Measurements from ENCODE around the gene CCDC9B.

Gene CCDC9B

GRCh38 chr15:40365016-40365415 is 24.3 kb upstream of the CCDC9B start:
- no peak for DNase-seq

- no peak for DNase-seq
These were observed 23.5 kb upstream of the CCDC9B start for GRCh38 chr15:40364251-40364650.

GRCh38 chr15:40363611-40364010 is 22.9 kb upstream of the CCDC9B start:
- DNase-seq, result no peak

- no peak for DNase-seq
These were observed 20.9 kb upstream of the CCDC9B start for GRCh38 chr15:40361640-40362039.

GRCh38 chr15:40360015-40360414 is 19.3 kb upstream of the CCDC9B start:
- DNase-seq, result no peak

GRCh38 chr15:40358471-40359353 is 18.0 kb upstream of the CCDC9B start:
- no peak for DNase-seq

- peak; percentile 87 for DNase-seq
These were observed 17.2 kb upstream of the CCDC9B start, which contains the start of gene DISP2 for GRCh38 chr15:40357723-40358470. Gene DISP2, plus strand, starts transcription at chr15:40358219. Its CDS starts 103 bp downstream, at chr15:40358322.

- DNase-seq, result no peak
These were observed 16.5 kb upstream of the CCDC9B start for GRCh38 chr15:40357246-40357645.

GRCh38 chr15:40355976-40356585 is 15.3 kb upstream of the CCDC9B start:
- DNase-seq, result no peak

GRCh38 chr15:40354408-40355171 is 13.9 kb upstream of the CCDC9B start:
- no peak for DNase-seq

- no peak for DNase-seq
These were observed 13.0 kb upstream of the CCDC9B start for GRCh38 chr15:40353697-40354096.

GRCh38 chr15:40352281-40352901 is 11.7 kb upstream of the CCDC9B start:
- DNase-seq, result no peak

- DNase-seq, result no peak
These were observed 8.4 kb upstream of the CCDC9B start for GRCh38 chr15:40349163-40349562.

GRCh38 chr15:40348474-40348870 is 7.7 kb upstream of the CCDC9B start:
- DNase-seq, result no peak

GRCh38 chr15:40347559-40348473 is 7.1 kb upstream of the CCDC9B start:
- DNase-seq, result no peak

- no peak for DNase-seq
These were observed 6.1 kb upstream of the CCDC9B start for GRCh38 chr15:40346579-40347558.

GRCh38 chr15:40345867-40346578 is 5.3 kb upstream of the CCDC9B start:
- DNase-seq, result no peak

GRCh38 chr15:40345225-40345866 is 4.6 kb upstream of the CCDC9B start:
- no peak for DNase-seq

Data from inflammatory macrophage treated with lipopolysaccharide for 4 hours (primary cell).